GM18951 (cell line): ENCODE data around the gene FBN3.
"Not testable (repeated sequence)": the region's sequence is repeated elsewhere in the genome, so short reads cannot be mapped to it uniquely, and the experiment has no call there.

Experiments
- POLR2A ChIP-seq: IDR thresholded peaks from 4 replicates; pipeline ENCODE4 v1.6.1; 2011; ENCODE audit warnings: mild to moderate bottlenecking; ENCODE audit not compliant: insufficient read length, insufficient read depth; ENCODE audit errors: extremely low read depth
- in situ Hi-C: fragments of 300-500 bp; cut with MboI; formaldehyde crosslinking; loops from one replicate; pipeline ENCODE4 v1.12.0; 2022; ENCODE audit warnings: low sequenced_read_pairs, mixed read lengths, inconsistent platforms; ENCODE audit not compliant: unreplicated experiment

FBN3 gene

DNA sequence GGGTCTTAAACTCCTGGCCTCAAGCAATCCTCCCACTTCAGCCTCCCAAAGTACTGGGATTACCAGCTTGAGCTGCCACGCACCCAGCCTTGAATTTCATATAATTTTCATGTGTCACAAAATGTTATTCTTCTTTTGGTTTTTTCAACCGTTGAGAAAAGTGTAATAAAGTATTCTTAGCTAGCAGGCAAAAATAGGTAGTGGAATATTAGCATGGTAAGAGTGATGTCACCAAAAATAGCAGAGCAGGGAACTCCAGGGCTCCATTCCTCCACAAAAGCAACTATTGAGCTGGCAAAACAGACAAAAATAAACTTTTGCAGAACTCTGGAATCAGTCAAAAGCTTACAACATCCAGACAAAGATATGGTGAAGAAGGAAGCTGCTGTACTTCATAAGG is 43.9 kb downstream of the FBN3 start:
- no peak for TF ChIP-seq POLR2A
- in situ Hi-C loops: no loop called here

DNA sequence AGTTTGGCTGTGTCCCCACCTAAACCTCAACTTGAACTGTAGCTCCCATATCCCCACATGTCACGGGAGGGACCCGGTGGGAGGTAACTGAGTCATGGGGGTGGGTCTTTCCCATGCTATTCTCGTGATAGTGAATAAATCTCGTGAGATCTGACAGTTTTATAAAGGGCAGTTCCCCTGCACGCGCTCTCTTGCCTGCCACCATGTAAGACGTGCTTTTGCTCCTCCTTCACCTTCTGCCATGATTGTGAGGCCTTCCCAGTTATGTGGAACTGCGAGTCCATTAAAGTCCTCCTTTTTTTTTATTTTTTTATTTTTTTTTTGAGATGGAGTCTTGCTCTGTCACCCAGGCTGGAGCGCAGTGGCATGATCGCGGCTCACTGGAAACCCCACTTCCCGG is 47.5 kb downstream of the FBN3 start:
- in situ Hi-C loops: not testable (repeated sequence)

- in situ Hi-C loops: no loop called here
- no peak for TF ChIP-seq POLR2A
Measured at GRCh38 chr19:8101311-8101710, 48.1 kb downstream of the FBN3 start.

DNA sequence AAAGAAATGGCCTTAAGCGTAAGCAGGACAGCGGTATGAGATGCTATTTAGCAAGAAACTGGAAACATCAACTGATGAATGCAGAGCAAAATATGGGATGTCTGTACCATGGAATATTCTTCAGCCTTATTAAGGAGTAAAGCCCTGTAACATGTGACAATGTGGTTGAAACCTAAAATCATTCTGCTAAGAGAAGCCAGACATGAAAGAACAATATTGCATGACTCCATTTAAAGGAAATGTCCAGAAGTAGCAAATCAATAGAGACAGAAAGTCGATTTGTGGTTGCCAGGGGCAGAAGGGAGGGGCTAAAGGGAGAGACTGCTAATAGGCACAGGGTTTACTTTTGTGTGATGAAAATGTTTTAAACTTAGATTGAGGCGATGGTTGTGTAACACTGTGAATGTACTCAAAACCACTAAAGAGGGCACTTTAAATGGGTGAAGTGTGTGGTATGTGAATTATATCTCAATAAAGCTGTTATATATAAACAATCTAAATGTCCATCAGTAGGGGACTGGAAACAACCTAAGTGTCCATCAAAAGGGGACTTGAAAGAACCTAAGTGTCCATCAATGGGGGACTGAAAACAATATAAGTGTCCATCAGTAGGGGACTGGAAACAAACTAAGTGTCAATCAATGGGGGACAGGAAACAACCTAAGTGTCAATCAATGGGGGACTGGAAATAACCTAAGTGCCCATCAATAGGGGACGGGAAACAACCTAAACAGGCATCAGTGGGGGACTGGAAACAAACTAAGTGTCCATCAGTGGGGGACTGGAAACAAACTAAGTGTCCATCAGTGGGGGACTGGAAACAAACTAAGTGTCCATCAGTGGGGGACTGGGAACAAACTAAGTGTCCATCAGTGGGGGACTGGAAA is 51.5 kb downstream of the FBN3 start:
- in situ Hi-C loops: no loop called here
- TF ChIP-seq POLR2A: no peak

DNA sequence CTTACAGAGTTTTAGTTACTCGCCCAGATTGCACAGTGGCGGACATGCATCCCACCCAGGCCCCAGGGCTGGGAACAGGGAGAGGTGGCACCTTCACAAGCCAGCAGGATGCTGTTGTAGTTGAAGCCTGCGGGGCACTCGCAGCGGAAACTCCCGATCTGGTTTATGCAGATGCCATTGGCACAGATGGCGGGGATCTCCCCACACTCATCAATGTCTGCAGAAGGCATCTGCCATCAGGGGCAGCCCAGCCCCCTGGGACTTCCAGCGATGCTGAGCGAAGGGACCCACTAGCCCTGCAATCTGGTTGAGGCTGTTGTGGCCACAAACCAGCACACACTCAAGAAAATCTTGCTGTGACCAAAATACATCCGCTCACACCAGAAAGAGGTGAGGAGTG is 52.2 kb downstream of the FBN3 start:
- TF ChIP-seq POLR2A: no peak
- in situ Hi-C loops: no loop called here

GRCh38 chr19:8096071-8096470 is 53.3 kb downstream of the FBN3 start:
- no peak for TF ChIP-seq POLR2A
- in situ Hi-C loops: no loop called here

- in situ Hi-C loops: no loop called here
- TF ChIP-seq POLR2A: no peak
Measured at GRCh38 chr19:8095354-8095886, 54.0 kb downstream of the FBN3 start.

DNA sequence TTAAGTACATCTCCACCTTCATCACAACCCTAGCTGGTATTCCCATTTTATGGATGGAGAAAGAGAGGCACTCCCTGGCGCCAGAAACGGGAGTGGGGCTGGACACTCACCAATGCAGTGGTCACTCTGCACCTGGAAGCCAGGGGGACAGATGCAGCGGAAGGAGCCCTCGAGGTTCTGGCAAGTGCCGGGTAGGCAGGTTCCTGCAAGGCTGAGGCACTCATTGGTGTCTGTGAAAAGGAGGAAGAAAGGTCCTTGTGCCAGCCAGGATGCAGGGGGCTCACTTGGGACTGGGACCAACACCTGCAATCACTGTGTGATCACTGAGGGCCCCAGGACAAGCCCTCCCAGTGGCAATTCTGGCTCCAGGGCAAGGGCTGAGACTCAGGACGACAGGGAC is 55.1 kb downstream of the FBN3 start:
- in situ Hi-C loops: no loop called here
- no peak for TF ChIP-seq POLR2A

DNA sequence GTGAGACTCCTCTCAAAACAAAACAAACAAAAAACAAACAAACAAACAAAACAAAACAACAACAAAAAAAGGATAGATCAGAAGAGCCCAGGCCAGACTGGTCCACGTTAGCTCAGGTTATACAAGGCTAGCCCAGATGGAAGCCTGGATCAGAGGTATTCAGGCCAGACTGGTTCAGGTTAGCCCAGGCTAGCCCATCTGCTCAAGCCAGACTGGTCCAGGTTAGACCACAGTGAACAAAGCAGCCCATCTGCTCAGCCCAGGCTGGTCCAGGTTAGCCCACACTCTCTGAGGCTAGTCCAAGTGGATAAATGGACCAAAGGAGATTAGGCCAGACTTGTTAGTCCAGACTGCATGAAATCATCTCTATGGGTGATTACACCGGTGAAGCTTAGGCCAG is 55.7 kb downstream of the FBN3 start:
- TF ChIP-seq POLR2A: no peak
- in situ Hi-C loops: no loop called here

GRCh38 chr19:8090950-8091349 is 58.4 kb downstream of the FBN3 start:
- in situ Hi-C loops: no loop called here
- TF ChIP-seq POLR2A: no peak

DNA sequence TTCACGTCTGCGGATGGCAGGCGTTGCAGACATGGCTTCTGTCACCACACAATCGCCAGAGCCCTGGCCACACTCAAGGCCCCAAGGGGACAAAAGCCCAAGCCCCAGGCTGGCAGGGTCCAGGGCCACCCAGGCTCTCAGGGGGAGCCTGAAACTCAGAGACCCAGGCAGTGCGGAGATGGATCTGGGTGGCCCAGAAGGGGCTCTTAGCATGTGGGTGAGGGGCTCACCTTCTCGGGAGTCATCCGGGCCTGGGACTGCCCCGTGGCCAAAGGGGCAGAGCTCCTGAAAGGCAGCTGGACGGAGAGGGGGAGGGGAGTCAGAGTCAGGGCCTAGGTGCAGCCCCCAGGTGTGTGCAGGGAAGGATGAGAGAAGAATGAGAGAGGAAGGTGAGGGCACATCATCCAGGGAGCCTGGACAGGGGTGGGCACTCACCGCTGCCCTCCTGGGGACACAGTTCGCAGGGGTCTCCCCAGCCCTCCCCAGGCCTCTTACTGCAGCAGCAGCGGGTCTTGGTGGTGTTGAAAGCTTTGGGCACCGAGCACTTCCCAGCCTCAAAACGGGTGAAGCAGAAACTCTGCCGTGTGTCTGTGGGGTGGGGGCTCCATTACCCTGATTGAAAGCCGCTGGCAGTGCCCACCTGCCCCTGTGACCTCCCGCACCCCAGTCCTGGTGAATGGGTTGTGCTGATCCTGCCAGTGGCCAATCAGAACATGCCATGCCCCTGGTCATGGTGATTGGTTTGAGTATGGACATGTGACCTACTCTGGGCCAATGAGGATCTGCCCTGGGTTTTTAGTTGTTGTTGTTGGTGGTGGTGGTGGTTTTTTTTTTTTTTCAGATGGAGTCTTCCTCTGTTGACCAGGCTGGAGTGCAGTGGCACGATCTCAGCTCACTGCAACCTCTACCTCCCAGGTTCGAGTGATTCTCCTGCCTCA is 59.5 kb downstream of the FBN3 start:
- TF ChIP-seq POLR2A: no peak
- in situ Hi-C loops: no loop called here

- no peak for TF ChIP-seq POLR2A
- in situ Hi-C loops: no loop called here
Measured at GRCh38 chr19:8088752-8089663, 60.4 kb downstream of the FBN3 start.
